Transverse colon (tissue), 3 donors: Measurements from ENCODE around the gene LAMTOR2.

Experiments
- POLR2A ChIP-seq: fragments of 450-650 bp; IDR thresholded peaks from one replicate; pipeline ENCODE4 v1.6.1; 2016; ENCODE audit warnings: antibody characterized with exemption, mild to moderate bottlenecking, moderate library complexity
- TF ChIP-seq, protein P1 (sequence below), 5 experiments: fragments of 200-600 bp in 3 of 5; fragments of 450-650 bp in 2 of 5; sonication (generic) in 3 of 5; IDR thresholded peaks; 1 replicate in 2 of 5; 2 replicates in 3 of 5; pipeline ENCODE4 v1.5.1; 2016 to 2017; ENCODE audit warnings: antibody characterized with exemption in 5 of 5, inconsistent platforms in 3 of 5, mild to moderate bottlenecking in 2 of 5, moderate library complexity in 1 of 5

DNA sequence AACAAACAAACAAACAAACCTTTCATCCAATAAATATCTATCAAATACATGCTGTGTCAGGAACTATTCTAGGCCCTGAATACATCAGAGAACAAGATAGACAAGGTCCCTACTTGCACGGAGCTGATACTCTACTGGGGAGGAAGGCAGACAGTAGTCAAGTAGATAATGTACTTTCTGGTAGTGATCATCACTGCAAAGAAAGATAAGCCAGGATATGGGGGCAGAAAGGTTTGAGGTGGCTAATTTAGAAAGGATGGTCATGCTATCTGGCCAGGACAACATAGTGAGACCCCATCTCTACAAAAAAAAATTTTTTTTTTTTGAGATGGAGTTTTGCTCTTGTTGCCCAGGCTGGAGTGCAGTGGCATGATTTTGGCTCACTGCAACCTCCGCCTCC, 37.0 kb downstream of the LAMTOR2 start:
- TF ChIP-seq, protein P1, sequence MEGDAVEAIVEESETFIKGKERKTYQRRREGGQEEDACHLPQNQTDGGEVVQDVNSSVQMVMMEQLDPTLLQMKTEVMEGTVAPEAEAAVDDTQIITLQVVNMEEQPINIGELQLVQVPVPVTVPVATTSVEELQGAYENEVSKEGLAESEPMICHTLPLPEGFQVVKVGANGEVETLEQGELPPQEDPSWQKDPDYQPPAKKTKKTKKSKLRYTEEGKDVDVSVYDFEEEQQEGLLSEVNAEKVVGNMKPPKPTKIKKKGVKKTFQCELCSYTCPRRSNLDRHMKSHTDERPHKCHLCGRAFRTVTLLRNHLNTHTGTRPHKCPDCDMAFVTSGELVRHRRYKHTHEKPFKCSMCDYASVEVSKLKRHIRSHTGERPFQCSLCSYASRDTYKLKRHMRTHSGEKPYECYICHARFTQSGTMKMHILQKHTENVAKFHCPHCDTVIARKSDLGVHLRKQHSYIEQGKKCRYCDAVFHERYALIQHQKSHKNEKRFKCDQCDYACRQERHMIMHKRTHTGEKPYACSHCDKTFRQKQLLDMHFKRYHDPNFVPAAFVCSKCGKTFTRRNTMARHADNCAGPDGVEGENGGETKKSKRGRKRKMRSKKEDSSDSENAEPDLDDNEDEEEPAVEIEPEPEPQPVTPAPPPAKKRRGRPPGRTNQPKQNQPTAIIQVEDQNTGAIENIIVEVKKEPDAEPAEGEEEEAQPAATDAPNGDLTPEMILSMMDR (IDR thresholded peaks at IDR 0.05): no peak
- no peak for TF ChIP-seq POLR2A
